Measurements from ENCODE around the gene SNRNP70.
"Not testable (repeated sequence)": the region's sequence is repeated elsewhere in the genome, so short reads cannot be mapped to it uniquely, and the experiment has no call there.

DNA sequence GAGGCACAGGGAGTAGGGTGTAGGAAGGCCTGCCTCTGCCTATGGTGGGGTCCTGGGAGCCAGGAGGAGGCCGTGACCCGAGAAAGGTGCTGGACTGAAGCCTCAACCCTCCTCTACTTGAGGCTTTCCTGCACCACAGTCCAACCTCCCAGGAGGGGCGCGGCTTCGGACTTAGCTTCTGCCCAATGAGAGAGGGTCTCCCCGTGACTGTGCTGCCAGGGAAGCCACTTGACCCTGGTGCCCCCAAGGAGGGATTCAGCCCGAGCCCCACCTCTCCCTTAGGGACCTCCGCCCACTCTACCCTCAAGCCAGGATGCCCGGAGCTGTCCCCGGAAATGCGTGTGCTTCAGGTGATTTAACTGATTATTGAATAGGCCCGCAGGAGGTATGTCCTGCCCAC lies 36.2 kb upstream of the SNRNP70 start, which contains the start of gene CGB8:
- TF ChIP-seq CTCF, POLR2A (IDR thresholded peaks at IDR 0.05): not testable (repeated sequence)
